ENCODE results near the gene MSLN.

Gene MSLN

DNA sequence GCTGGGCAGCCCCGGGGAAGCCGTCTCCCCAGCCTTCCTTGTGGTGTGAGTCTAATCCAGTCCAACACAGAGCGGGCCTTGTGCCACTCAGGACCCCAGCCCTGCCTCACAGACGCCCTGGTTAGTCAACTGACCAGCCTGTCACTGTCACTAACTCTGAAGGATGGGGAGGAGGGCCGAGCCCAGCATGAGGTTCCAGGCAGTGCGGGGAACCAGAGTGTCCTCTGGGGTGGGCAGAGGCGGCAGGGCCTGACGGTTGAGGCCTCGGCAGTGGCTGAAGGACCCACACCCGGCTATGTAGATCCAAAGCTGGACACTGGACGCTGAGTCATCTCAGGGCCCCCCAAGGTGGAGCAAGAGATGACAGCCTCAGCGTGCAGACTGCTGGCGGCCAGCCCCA lies 19.0 kb downstream of the MSLN start:
- DNase-seq (ENCODE audit: low spot score): no peak
- Histone ChIP-seq H3K4me3 (no peak overlapping the region), H3K27ac (no peak overlapping the region)
- TF ChIP-seq, protein P1, sequence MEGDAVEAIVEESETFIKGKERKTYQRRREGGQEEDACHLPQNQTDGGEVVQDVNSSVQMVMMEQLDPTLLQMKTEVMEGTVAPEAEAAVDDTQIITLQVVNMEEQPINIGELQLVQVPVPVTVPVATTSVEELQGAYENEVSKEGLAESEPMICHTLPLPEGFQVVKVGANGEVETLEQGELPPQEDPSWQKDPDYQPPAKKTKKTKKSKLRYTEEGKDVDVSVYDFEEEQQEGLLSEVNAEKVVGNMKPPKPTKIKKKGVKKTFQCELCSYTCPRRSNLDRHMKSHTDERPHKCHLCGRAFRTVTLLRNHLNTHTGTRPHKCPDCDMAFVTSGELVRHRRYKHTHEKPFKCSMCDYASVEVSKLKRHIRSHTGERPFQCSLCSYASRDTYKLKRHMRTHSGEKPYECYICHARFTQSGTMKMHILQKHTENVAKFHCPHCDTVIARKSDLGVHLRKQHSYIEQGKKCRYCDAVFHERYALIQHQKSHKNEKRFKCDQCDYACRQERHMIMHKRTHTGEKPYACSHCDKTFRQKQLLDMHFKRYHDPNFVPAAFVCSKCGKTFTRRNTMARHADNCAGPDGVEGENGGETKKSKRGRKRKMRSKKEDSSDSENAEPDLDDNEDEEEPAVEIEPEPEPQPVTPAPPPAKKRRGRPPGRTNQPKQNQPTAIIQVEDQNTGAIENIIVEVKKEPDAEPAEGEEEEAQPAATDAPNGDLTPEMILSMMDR (IDR thresholded peaks at IDR 0.05): no peak

DNA sequence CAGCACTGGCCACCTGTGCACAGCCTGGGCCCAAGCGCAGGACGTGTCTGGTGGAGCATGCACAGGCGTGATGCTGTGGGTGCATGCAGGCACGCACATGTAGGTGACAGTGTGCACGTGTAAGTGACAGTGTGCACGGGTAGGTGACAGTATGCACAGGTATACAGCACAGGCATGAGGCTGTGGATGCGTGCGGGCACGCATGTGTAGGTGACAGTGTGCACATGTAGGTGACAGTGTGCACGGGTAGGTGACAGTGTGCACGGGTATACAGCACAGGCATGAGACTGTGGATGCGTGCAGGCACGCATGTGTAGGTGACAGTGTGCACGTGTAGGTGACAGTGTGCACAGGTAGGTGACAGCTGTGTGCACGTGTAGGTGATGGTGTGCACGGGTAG lies 19.8 kb downstream of the MSLN start:
- H3K4me3 ChIP-seq: no peak overlapping the region
- no peak overlapping the region for H3K27ac ChIP-seq
- TF ChIP-seq, protein P1 (IDR thresholded peaks at IDR 0.05): no peak
- DNase-seq (ENCODE audit: low spot score): no peak

DNA sequence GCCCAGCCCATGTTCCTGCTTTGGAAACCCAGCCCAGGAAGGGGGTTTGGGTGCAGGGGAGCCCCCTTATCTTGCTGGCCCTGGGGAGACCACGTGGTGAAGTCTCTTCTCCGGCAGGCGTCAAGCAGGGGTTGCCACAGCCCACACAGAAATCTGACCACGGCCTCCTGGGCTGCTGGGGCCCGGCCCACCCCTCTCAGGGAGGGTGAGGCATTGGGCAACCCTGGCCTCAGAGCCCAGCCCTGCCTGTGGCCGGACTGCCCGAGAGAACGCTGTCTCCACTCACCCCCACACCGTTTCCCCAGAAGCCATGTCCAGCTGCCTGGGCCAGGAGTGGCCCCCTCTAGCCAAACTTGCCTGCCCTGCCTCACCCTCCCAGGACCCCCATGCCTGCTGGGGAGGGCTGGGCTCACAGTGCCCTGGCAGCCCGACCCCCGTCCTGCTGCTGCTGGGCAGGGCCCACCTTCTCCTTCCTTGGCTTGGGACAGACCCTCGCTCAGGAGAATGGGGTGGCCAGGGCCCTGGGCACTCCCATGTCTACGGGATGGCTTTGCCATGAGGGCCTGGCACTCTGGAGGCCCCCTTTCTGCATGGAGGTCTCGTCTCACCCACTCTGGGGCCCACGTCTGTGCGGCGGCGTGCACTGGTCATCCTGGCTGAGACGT lies 20.9 kb downstream of the MSLN start:
- no peak overlapping the region for H3K4me3 ChIP-seq
- TF ChIP-seq, protein P1 (IDR thresholded peaks at IDR 0.05): no peak
- no peak overlapping the region for H3K27ac ChIP-seq
- no peak for DNase-seq (ENCODE audit: low spot score)

DNA sequence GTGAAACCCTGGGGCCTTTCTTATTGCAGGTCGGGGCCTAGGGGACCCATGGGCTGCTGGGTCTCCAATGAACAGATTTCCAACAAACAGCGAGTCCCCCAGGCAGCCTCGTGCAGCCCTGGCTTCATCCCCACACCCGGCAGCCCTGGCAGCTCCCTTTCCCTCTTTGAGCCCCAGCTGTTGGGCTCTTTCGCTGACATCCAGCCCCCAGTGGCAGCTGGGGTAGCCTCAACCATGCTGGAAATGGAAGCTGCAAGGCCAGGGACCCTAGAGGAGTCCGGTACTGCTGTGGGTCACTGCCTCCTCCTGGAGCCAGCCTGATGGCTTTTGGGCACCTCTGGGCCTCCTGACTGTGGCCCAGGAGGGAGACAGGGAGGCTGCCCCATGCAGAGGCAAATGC lies 21.7 kb downstream of the MSLN start:
- Histone ChIP-seq H3K27ac (no peak overlapping the region), H3K4me3 (no peak overlapping the region)
- TF ChIP-seq, protein P1 (IDR thresholded peaks at IDR 0.05): no peak
- no peak for DNase-seq (ENCODE audit: low spot score)

DNA sequence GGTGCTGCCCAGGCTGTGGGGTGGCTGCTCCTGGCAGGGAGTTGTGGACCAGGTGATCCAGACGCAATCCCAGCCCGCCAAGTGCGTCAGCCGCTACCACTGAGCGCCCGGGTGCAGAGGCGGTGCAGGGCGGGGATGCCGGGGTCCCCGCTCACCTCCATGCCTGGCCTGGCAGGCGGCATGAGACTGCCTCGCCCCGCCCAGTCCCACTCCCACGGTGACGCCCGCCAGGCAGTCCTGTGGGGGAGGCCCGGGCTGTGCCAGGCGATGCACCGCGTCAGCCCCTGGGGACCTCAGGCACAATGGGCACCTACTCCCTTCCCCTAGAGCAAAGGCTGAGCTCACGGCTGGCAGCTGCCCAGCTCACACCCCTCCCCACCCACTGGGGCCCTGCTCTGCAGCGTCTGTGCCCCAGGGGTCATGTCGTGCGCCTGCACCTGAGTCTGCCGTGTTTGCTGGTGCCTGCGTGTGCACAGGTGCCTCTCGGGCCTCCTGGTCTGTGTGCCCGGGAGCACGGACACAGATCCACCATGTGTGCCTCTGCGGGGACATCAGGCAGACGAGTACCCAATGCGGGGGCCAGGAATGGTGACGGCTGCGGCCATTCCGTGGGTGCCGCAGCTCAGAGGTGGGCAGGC lies 22.4 kb downstream of the MSLN start:
- TF ChIP-seq, protein P1 (IDR thresholded peaks at IDR 0.05): no peak
- Histone ChIP-seq H3K27ac (no peak overlapping the region), H3K4me3 (no peak overlapping the region)
- DNase-seq (ENCODE audit: low spot score): no peak

DNA sequence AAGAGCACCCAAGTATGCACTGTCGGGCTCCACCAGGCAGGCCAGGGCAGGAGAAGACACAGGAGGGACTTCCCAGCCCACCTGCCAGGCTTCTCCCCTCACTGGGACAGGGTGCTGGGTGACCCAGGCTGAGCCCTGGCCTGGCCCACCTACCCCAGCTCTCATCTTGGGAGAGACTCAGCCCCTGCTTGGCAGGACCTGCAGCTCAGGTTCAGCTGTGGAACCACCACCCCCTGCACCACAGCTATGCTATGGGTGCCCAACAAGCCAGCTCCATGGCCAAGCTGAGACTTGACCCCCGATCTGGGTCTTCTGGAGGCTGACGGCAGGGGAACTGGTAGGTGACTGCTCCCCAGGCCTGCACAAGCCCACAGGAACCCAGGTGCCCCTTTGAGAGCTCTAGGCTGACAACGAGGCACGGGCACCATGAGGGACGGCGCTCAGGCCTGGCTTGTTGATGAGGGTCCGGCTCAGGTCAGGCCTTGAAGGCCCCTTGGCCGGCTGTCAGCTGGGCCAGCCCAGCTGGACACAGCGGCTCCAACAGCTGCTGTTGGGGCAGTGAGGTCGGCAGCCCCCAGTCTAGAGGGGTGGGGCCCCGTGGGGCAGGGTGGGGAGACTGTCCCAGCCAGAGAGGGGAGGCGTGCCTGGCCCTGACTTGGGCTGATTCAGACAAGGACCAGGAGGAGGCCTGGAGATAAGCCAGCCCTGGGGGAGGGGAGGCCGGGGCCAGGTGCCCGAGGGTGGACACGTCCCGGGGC lies 23.0 kb downstream of the MSLN start:
- TF ChIP-seq, protein P1 (IDR thresholded peaks at IDR 0.05): no peak
- Histone ChIP-seq H3K4me3 (no peak overlapping the region), H3K27ac (no peak overlapping the region)
- DNase-seq (ENCODE audit: low spot score): no peak

Data from coronary artery (tissue), 2 donors.